Liver (tissue), 9 donors: ENCODE results near the gene SMURF2. TPM values are rescaled to one million over a fixed set of nuclear protein-coding genes. Genes with fewer than 3 reads are reported as not detected.

Experiments
- DNase-seq: peaks from one replicate; pipeline ENCODE4 v3.0.0-alpha.2; 2017; ENCODE audit warnings: low spot score
- H3K27ac ChIP-seq, 2 donors: one replicate each; pipeline ENCODE4 v1.7.0; 2013; ENCODE audit warnings: inconsistent platforms in 2 of 2, low read length in 2 of 2, control low read depth in 1 of 2, low read depth in 1 of 2, mild to moderate bottlenecking in 1 of 2
- H3K27me3 ChIP-seq, 4 donors: one replicate each; pipeline versions ENCODE4 v1.6.1 to v1.7.0; 2013; ENCODE audit warnings: low read length in 3 of 4, inconsistent platforms in 1 of 4, mild to moderate bottlenecking in 1 of 4, moderate library complexity in 1 of 4; ENCODE audit not compliant: control insufficient read depth in 4 of 4, insufficient read depth in 4 of 4
- H3K36me3 ChIP-seq, 4 donors: one replicate each; pipeline versions ENCODE4 v1.6.1 to v1.7.0; 2013; ENCODE audit warnings: low read length in 3 of 4, mild to moderate bottlenecking in 3 of 4, low read depth in 1 of 4, moderate library complexity in 1 of 4; ENCODE audit not compliant: control insufficient read depth in 4 of 4, insufficient read depth in 3 of 4
- H3K4me1 ChIP-seq, 4 donors: one replicate each; pipeline versions ENCODE4 v1.6.1 to v1.7.0; 2013; ENCODE audit warnings: low read length in 3 of 4, mild to moderate bottlenecking in 3 of 4, moderate library complexity in 1 of 4; ENCODE audit not compliant: control insufficient read depth in 4 of 4, insufficient read depth in 4 of 4
- H3K4me3 ChIP-seq, 3 donors: one replicate each; pipeline versions ENCODE4 v1.6.1 to v1.7.0; 2013; ENCODE audit warnings: low read length in 3 of 3, control low read depth in 1 of 3, low read depth in 1 of 3, mild to moderate bottlenecking in 1 of 3
- H3K9ac ChIP-seq, 2 donors: one replicate each; pipeline ENCODE4 v1.7.0; 2013; ENCODE audit warnings: low read length in 2 of 2, mild to moderate bottlenecking in 2 of 2, moderate library complexity in 2 of 2, control low read depth in 1 of 2, low read depth in 1 of 2
- H3K9me3 ChIP-seq, 4 donors: one replicate each; pipeline versions ENCODE4 v1.6.1 to v1.7.0; 2013; ENCODE audit warnings: low read length in 3 of 4; ENCODE audit not compliant: control insufficient read depth in 4 of 4
- ATF3 ChIP-seq: IDR thresholded peaks from 2 replicates; pipeline ENCODE4 v1.6.1; 2016; ENCODE audit warnings: antibody characterized with exemption
- CTCF ChIP-seq: fragments of 150-350 bp; IDR thresholded peaks from 2 replicates; pipeline ENCODE4 v1.5.1; 2017; ENCODE audit warnings: improper control_type of control experiment, low read depth, low read length; ENCODE audit not compliant: missing input control
- EGR1 ChIP-seq, 2 donors: IDR thresholded peaks; 2 replicates each; pipeline ENCODE4 v1.6.1; 2016 to 2018; ENCODE audit warnings: antibody characterized with exemption in 2 of 2, low read depth in 2 of 2
- FOXA1 ChIP-seq: IDR thresholded peaks from 2 replicates; pipeline ENCODE4 v1.6.1; 2016; ENCODE audit warnings: antibody characterized with exemption
- GABPA ChIP-seq, 2 donors: IDR thresholded peaks in 1 of 2; conservative IDR thresholded peaks in 1 of 2; 2 replicates each; pipeline ENCODE4 v1.6.1; 2016; ENCODE audit warnings: antibody characterized with exemption in 2 of 2, mild to moderate bottlenecking in 1 of 2, moderate library complexity in 1 of 2
- HNF4A ChIP-seq, 2 donors: conservative IDR thresholded peaks; 2 replicates each; pipeline ENCODE4 v1.6.1; 2016; ENCODE audit warnings: antibody characterized with exemption in 2 of 2, mild to moderate bottlenecking in 2 of 2
- HNF4G ChIP-seq: IDR thresholded peaks from 2 replicates; pipeline ENCODE4 v1.6.1; 2016; ENCODE audit warnings: antibody characterized with exemption
- JUND ChIP-seq, 2 donors: IDR thresholded peaks; 2 replicates each; pipeline ENCODE4 v1.6.1; 2016; ENCODE audit warnings: antibody characterized with exemption in 2 of 2
- MAX ChIP-seq: IDR thresholded peaks from 2 replicates; pipeline ENCODE4 v1.6.1; 2016; ENCODE audit warnings: antibody characterized with exemption
- RAD21 ChIP-seq, 2 donors: IDR thresholded peaks; 2 replicates each; pipeline ENCODE4 v1.6.1; 2016; ENCODE audit warnings: antibody characterized with exemption in 2 of 2, mild to moderate bottlenecking in 2 of 2
- REST ChIP-seq: IDR thresholded peaks from 2 replicates; pipeline ENCODE4 v1.6.1; 2016; ENCODE audit warnings: antibody characterized with exemption, mild to moderate bottlenecking
- RXRA ChIP-seq, 2 donors: IDR thresholded peaks; 2 replicates each; pipeline ENCODE4 v1.6.1; 2017 to 2018; ENCODE audit warnings: antibody characterized with exemption in 2 of 2, mild to moderate bottlenecking in 1 of 2
- TAF1 ChIP-seq: conservative IDR thresholded peaks from 2 replicates; pipeline ENCODE4 v1.6.1; 2016; ENCODE audit warnings: antibody characterized with exemption, mild to moderate bottlenecking
- ZBTB33 ChIP-seq: IDR thresholded peaks from 2 replicates; pipeline ENCODE4 v1.6.1; 2016; ENCODE audit warnings: antibody characterized with exemption
- WGBS: extraction: QIAGEN DNeasy Blood & Tissue Kit; methylation state at CpG from one replicate; pipeline ENCODE4 v1.1.7; 2013; 5-methylcytosine and 5-hydroxymethylcytosine counted together
- polyA plus RNA-seq, 2 donors: library from polyadenylated mRNA; stranded (reverse) in 1 of 2; unstranded in 1 of 2; fragments of 200-250 nt in 1 of 2; fragments of >200 nt in 1 of 2; fragmentation: Nextera tagmentation in 1 of 2; extraction: Ambion mirVana in 1 of 2; gene quantifications; one replicate each; pipeline versions ENCODE4 v1.2.1 to v1.2.3, GENCODE V29; 2013 to 2015
- total RNA-seq, 2 donors: library from RNA; depleted of rRNA; stranded (reverse); fragments of >200 nt; gene quantifications; one replicate each; pipeline ENCODE4 v1.2.3, GENCODE V29; 2014
- donor health status: healthy.
- donor health status: healthy.
- donor health status: healthy.
- donor health status: healthy.
- donor health status: healthy.

SMURF2 gene
- total and polyA plus RNA-seq, 4 donors = 2.0 to 6.9 (median 3.5) TPM

- TF ChIP-seq CTCF (no peak), TAF1 (no peak), FOXA1 (peak; percentile 31), HNF4A (conservative IDR thresholded peaks at IDR 0.05) (peak in 1 of 2 donors; percentile 32)
These were observed 155.3 kb downstream of the SMURF2 start, which contains the start of gene CEP95 (continued) for GRCh38 chr17:64506576-64507412.

- H3K27ac ChIP-seq = peak within 1 kb of the TSS; percentile 98 to 100
- peaks cover 3 to 42% (median 28%) of the 10 kb centered on the region in 4 donors for H3K4me1 ChIP-seq
- H3K9me3 ChIP-seq = no peaks in the 10 kb centered on the region
- TF ChIP-seq RAD21 (IDR thresholded peaks at IDR 0.05) (no peak), HNF4A (conservative IDR thresholded peaks at IDR 0.05) (peak in 1 of 2 donors; percentile 27), GABPA (IDR thresholded peaks at IDR 0.05 in 1 of 2, conservative IDR thresholded peaks at IDR 0.05 in 1 of 2) (no peak), HNF4G (no peak), ATF3 (peak; percentile 53), ZBTB33 (peak; percentile 6), REST (peak; percentile 92), MAX (no peak), EGR1 (IDR thresholded peaks at IDR 0.05; ENCODE audit: low read depth in 2 of 2) (peak; percentile 87 to 93), TAF1 (peak; percentile 99), JUND (IDR thresholded peaks at IDR 0.05) (peak; percentile 67 to 73), RXRA (IDR thresholded peaks at IDR 0.05) (no peak)
- WGBS = under 1% methylated on average over 31 of the region's 31 CpGs
- H3K36me3 ChIP-seq = peaks cover 5 to 49% (median 33%) of the 10 kb centered on the region in 4 donors
- peak within 1 kb of the TSS; percentile 64 to 99 (median 99) for H3K4me3 ChIP-seq
- peak; percentile 96 for DNase-seq
- no peaks in the 10 kb centered on the region for H3K27me3 ChIP-seq
- H3K9ac ChIP-seq = peak within 1 kb of the TSS; percentile 99
These were observed 155.9 kb downstream of the SMURF2 start, which contains the start of gene DDX5 for GRCh38 chr17:64506201-64506575. DDX5 (minus strand) TSS chr17:64506289; CDS start chr17:64506119, 170 bp downstream.
